ENCODE data around the gene ABLIM1. TPM values are rescaled to one million over a fixed set of nuclear protein-coding genes. Genes with fewer than 3 reads are reported as not detected.

The ABLIM1 gene
- total RNA-seq, 1 experiment from 2014 or later: 62.1 TPM

GRCh38 chr10:114532226-114532625 lies 125.8 kb downstream of the ABLIM1 start (continued):
- TF ChIP-seq ZNF532 (CRISPR knock-in tag; IDR thresholded peaks at IDR 0.05; ENCODE audit: borderline replicate concordance): no peak
- no peak for TF ChIP-seq FOXK1 (CRISPR knock-in tag; IDR thresholded peaks at IDR 0.05)

- DNase-seq (ENCODE audit: low spot score) (peak; percentile 83), ATAC-seq (peak; percentile 93)
- Mint-ChIP-seq H3K4me1 (peaks cover 57% of the 10 kb centered on the region), H3K9me3 (no peaks in the 10 kb centered on the region; the same call in 1 of the 2 replicates), H3K36me3 (no peaks in the 10 kb centered on the region), H3K4me3 (peak overlapping the region; percentile 81), H3K27me3 (ENCODE audit: low read depth) (no peaks in the 10 kb centered on the region), H3K27ac (peak overlapping the region; percentile 87)
- ChIA-PET CTCF (interaction anchor here (0.6 to 2.6 kb wide), 10 partner anchors 9 to 847 kb away, joined by 3 to 16 read pairs (median 4); partner anchors contain the start of gene FHIP2A), POLR2A (interaction anchor here (1.0 to 1.1 kb wide), 2 partner anchors 10 to 29 kb away, joined by 4 read pairs; no protein-coding TSS in a partner anchor)
- TF ChIP-seq ZNF121 (CRISPR knock-in tag; IDR thresholded peaks at IDR 0.05): no peak
- TF ChIP-seq ZNF532 (CRISPR knock-in tag; IDR thresholded peaks at IDR 0.05; ENCODE audit: borderline replicate concordance): no peak
- 0 out of 2 replicates have a peak, but pooled peaks have one; percentile 33 for TF ChIP-seq HMGXB4 (CRISPR knock-in tag; IDR thresholded peaks at IDR 0.05)
- TF ChIP-seq ZNF671 (CRISPR knock-in tag; IDR thresholded peaks at IDR 0.05): no peak
- TF ChIP-seq NFE2L1 (CRISPR knock-in tag; IDR thresholded peaks at IDR 0.05): no peak
- no peak for TF ChIP-seq GTF2I (CRISPR knock-in tag; conservative IDR thresholded peaks at IDR 0.05)
- no peak for TF ChIP-seq NR1H2 (CRISPR knock-in tag; IDR thresholded peaks at IDR 0.05)
- no peak for TF ChIP-seq ZNF512 (CRISPR knock-in tag; IDR thresholded peaks at IDR 0.05; ENCODE audit: borderline replicate concordance)
- TF ChIP-seq USF1 (CRISPR knock-in tag; IDR thresholded peaks at IDR 0.05): 0 out of 2 replicates have a peak, but pooled peaks have one; percentile 32
- TF ChIP-seq ZMAT4 (CRISPR knock-in tag; IDR thresholded peaks at IDR 0.05): no peak
- no peak for TF ChIP-seq JUN (CRISPR knock-in tag; IDR thresholded peaks at IDR 0.05)
- TF ChIP-seq TCF7 (CRISPR knock-in tag; IDR thresholded peaks at IDR 0.05; ENCODE audit: low read depth): no peak
- no peak for TF ChIP-seq ZNF219 (CRISPR knock-in tag; IDR thresholded peaks at IDR 0.05; ENCODE audit: borderline replicate concordance)
- TF ChIP-seq MAX (CRISPR knock-in tag; IDR thresholded peaks at IDR 0.05): peak; percentile 94
- TF ChIP-seq AR (CRISPR knock-in tag; IDR thresholded peaks at IDR 0.05): no peak
- no peak for TF ChIP-seq RORB (CRISPR knock-in tag; IDR thresholded peaks at IDR 0.05)
These were observed 131.4 kb downstream of the ABLIM1 start for GRCh38 chr10:114526504-114527238.
